ENCODE data around the gene SCRG1. TPM values are rescaled to one million over a fixed set of nuclear protein-coding genes. Genes with fewer than 3 reads are reported as not detected.

The SCRG1 gene
- total RNA-seq, 1 donor from 2014 or later: 0.49 TPM

- Histone ChIP-seq H3K9me3 (no peaks in the 10 kb centered on the region), H3K4me1 (no peaks in the 10 kb centered on the region), H3K27me3 (no peaks in the 10 kb centered on the region), H3K27ac (no peak overlapping the region), H3K4me3 (no peak overlapping the region), H3K36me3 (no peaks in the 10 kb centered on the region)
- TF ChIP-seq POLR2AphosphoS5 (IDR thresholded peaks at IDR 0.05; ENCODE audit: insufficient read depth in 1 of 2, low read depth in 1 of 2): no peak
- no peak for TF ChIP-seq POLR2A (IDR thresholded peaks at IDR 0.05)
- no peak for TF ChIP-seq CTCF (IDR thresholded peaks at IDR 0.05)
- intact Hi-C loops (cut with DNase I): no loop called here
- DNase-seq (ENCODE audit: extremely low spot score in 2 of 2): no peak
These were observed 14.1 kb upstream of the SCRG1 start for GRCh38 chr4:173413036-173413435.

GRCh38 chr4:173411106-173411693, 12.3 kb upstream of the SCRG1 start:
- Histone ChIP-seq H3K27ac (no peak overlapping the region), H3K4me1 (no peaks in the 10 kb centered on the region), H3K27me3 (no peaks in the 10 kb centered on the region), H3K36me3 (no peaks in the 10 kb centered on the region), H3K4me3 (no peak overlapping the region), H3K9me3 (no peaks in the 10 kb centered on the region)
- no peak for DNase-seq (ENCODE audit: extremely low spot score in 2 of 2)
- TF ChIP-seq CTCF (IDR thresholded peaks at IDR 0.05): no peak
- TF ChIP-seq POLR2A (IDR thresholded peaks at IDR 0.05): no peak
- no peak for TF ChIP-seq POLR2AphosphoS5 (IDR thresholded peaks at IDR 0.05; ENCODE audit: insufficient read depth in 1 of 2, low read depth in 1 of 2)
- intact Hi-C loops (cut with DNase I): no loop called here

DNA sequence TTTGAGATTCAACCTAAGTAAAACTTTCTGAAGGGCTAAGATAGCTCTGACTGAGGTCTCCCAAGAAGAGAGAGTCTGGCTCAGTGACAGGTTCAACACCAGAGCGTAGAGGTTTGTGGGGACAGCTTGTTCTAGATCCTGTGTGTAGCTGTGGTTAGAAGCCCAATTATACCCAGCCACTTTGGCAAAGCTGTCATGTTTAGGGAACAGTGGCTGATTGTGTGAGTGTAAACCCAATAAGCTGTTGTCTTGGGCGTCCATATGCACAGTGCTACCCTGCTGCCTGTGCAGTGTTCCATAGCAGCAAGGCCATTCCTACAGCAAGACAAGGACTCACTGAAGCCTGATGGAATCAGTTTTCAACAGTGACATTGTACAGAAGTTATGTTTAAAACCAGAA, 11.2 kb upstream of the SCRG1 start:
- H3K27ac ChIP-seq: no peak overlapping the region
- H3K36me3 ChIP-seq: peaks cover 0 to 4% of the 10 kb centered on the region in 2 donors
- no peak for DNase-seq (ENCODE audit: extremely low spot score in 2 of 2)
- intact Hi-C loops (cut with DNase I): no loop called here
- H3K4me3 ChIP-seq: no peak overlapping the region
- no peak for TF ChIP-seq POLR2A (IDR thresholded peaks at IDR 0.05)
- TF ChIP-seq POLR2AphosphoS5 (IDR thresholded peaks at IDR 0.05; ENCODE audit: insufficient read depth in 1 of 2, low read depth in 1 of 2): no peak
- H3K9me3 ChIP-seq: no peaks in the 10 kb centered on the region
- H3K4me1 ChIP-seq: no peaks in the 10 kb centered on the region
- no peaks in the 10 kb centered on the region for H3K27me3 ChIP-seq

- H3K27ac ChIP-seq: no peak overlapping the region
- intact Hi-C loops (cut with DNase I): no loop called here
- TF ChIP-seq POLR2A (IDR thresholded peaks at IDR 0.05) (no peak), POLR2AphosphoS5 (IDR thresholded peaks at IDR 0.05; ENCODE audit: insufficient read depth in 1 of 2, low read depth in 1 of 2) (no peak), CTCF (IDR thresholded peaks at IDR 0.05) (no peak)
- no peaks in the 10 kb centered on the region for H3K27me3 ChIP-seq
- peaks cover 0 to 4% of the 10 kb centered on the region in 2 donors for H3K36me3 ChIP-seq
- H3K9me3 ChIP-seq: no peaks in the 10 kb centered on the region
- no peak for DNase-seq (ENCODE audit: extremely low spot score in 2 of 2)
- H3K4me1 ChIP-seq: no peaks in the 10 kb centered on the region
- H3K4me3 ChIP-seq: no peak overlapping the region
These were observed 7.1 kb upstream of the SCRG1 start for GRCh38 chr4:173405840-173406606.

GRCh38 chr4:173404296-173404865, 5.5 kb upstream of the SCRG1 start:
- Histone ChIP-seq H3K9me3 (no peaks in the 10 kb centered on the region), H3K4me3 (no peak overlapping the region), H3K4me1 (no peaks in the 10 kb centered on the region), H3K27me3 (no peaks in the 10 kb centered on the region), H3K36me3 (peaks cover 0 to 4% of the 10 kb centered on the region in 2 donors), H3K27ac (no peak overlapping the region)
- intact Hi-C loops (cut with DNase I): no loop called here
- no peak for DNase-seq (ENCODE audit: extremely low spot score in 2 of 2)
- TF ChIP-seq POLR2A (IDR thresholded peaks at IDR 0.05) (no peak), CTCF (IDR thresholded peaks at IDR 0.05) (no peak), POLR2AphosphoS5 (IDR thresholded peaks at IDR 0.05; ENCODE audit: insufficient read depth in 1 of 2, low read depth in 1 of 2) (no peak)

Data from vagina (tissue), 2 donors.